Right lung (tissue), 5 donors: ENCODE measurements around the gene MTA2. TPM values are rescaled to one million over a fixed set of nuclear protein-coding genes. Genes with fewer than 3 reads are reported as not detected.
A peak's percentile ranks its signal among the peaks of the same experiment; 100 is the strongest.

Experiments
- DNase-seq, 2 donors: peaks; one replicate each; pipeline ENCODE4 v3.0.0-alpha.2; 2013
- polyA plus RNA-seq, 5 donors: library from polyadenylated mRNA; unstranded; fragments of 120-200 nt; gene quantifications; one replicate each; pipeline versions ENCODE4 v1.2.1 to v1.2.3, GENCODE V29; 2013; ENCODE audit warnings: inconsistent platforms in 1 of 5, low replicate concordance in 1 of 5; ENCODE audit not compliant: insufficient read length in 5 of 5, insufficient read depth in 1 of 5

MTA2 gene
- polyA plus RNA-seq, 5 donors: 88.1 to 103 (median 95.4) TPM

DNA sequence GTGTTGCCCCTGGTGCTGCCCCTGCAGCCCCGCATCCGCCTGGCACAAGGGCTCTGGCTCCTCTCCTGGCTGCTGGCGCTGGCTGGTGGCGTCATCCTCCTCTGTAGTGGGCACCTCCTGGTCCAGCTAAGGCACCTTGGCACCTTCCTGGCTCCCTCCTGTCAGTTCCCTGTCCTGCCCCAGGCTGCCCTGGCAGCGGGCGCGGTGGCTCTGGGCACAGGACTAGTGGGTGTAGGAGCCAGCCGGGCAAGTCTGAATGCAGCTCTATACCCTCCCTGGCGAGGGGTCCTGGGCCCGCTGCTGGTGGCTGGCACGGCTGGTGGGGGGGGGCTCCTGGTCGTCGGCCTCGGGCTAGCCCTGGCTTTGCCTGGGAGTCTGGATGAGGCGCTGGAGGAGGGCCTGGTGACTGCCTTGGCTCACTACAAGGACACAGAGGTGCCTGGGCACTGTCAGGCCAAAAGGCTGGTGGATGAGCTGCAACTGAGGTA lies 11.7 kb upstream of the MTA2 start:
- DNase-seq: no peak

DNA sequence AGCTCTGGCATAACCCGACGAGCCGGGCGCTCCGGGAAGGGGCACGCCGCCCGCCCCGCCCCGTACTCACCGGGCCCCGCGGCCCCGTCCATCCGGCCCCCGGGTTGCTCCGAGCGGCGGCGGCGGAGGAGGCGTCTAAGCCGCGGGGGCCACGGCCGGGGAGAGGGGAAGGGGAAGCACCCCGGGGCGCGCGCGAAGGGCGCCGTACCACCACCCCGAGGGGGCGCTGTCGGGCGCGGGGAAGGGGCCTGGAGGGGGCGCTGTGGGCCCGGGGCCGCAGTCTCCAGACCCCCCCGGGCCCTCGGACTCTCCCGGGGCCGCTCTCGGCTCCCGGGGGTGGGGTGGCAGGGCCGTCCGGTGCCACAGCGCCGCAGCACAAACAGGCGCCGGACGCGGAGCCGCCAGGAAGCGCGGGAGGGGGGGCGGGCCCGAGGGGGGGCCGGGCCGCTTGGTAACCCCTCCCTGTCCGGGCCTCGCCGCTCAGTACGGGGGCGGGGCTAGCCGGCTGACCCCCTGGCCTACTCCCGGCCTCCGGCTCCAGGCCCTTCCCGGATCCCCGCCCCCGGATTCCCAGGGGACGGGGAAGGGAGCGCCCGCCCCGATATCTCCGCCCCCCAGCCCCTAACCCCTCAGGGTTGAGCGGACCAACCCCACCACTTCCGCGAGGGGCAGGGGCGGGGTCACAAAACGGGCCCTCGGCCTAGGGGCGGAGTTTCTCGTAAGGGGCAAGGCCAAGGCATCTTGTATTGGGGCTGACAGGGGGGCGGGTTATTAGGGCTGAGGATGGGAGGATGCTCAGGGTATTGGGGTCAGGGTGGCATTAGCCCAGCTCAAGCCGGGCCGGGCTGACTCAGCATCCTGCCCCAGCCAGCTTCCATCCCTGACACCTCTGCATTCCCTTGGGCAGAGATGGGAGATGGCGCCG lies 11.0 kb upstream of the MTA2 start, which contains the start of the genes EML3 and ROM1:
Gene EML3, minus strand, starts transcription at position 410 of the 925 bp plus-strand sequence. Its CDS starts 318 bp downstream, at position 92.
Gene ROM1, plus strand, starts transcription at position 892 of the 925 bp plus-strand sequence. Its CDS starts 25 bp downstream, at position 917.
- DNase-seq: peak; percentile 84 to 88

DNA sequence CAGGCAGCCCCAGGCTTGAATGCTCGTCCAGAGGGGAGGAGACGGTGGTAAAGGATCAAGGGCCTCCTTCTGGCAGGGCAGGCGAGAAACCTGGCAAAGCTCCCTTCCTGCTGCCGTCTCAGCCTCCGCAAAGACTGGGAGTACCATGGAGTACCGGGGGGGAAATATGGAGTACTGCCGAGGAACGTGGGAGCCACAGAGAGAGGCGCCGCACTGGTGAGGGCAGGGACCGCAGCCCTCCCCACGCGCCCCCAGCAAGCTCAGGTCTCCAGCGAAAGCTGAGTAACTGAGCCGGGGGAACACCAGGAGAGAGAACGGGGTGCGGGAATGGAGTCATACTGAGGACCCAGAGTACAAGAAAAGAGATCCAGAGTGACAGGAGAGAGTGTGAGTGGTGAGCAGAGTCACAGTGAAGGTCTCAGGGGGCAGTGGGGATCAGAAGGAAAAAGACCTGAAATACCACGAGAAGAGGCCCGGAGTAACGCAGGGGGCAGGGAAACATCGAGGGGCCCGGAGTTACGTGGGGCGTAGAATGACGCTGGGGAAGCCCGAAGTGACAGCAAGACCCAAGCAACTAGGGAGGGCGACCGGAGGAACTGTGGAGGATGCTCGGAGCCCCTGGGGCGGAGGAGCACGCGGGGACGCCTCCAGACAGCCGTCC lies 10.2 kb upstream of the MTA2 start:
- peak; percentile 62 to 71 for DNase-seq

DNA sequence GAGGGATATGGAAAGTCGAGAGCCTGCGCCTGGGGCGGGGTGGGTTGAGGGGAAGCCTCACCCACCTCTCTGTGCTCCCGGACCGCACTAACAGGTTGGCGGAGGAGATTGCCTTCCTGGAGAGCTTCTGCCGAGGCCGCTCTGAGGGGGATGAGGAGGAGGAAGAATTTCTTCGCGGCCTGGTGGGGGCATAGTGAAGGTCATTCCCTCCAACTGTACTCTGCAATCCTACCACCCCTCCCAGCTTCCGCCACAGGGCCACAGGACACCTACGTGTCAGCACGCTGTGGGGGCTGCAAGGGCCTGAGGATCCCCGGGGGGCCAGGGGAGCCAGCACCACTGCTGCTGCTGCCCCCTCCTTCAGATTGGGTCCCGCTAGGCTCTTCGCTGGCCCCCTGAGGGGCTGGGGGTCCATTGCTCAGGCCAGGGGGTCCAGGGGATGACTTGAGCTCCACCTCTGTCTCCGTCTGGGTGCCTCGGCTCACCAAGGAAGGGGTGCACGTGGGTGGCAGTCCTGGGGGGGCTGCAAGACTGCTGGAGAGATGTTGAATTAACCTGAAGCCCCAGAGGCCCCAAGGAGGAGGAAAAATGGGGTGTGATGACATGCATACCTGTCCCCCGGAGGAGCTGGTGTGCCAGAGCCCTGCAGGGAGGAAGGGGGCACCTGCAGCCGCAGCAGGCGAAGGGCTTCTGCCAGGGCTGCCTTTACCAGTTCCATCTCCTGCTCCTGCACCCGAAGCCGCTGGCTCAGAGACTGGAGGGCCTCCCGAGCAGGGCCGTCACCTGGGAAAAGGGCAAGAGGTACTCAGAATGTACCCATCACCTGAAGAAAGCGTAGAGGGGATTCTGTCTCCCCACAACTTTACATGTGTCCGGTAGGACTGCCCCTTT lies 9.4 kb upstream of the MTA2 start:
- DNase-seq: no peak

DNA sequence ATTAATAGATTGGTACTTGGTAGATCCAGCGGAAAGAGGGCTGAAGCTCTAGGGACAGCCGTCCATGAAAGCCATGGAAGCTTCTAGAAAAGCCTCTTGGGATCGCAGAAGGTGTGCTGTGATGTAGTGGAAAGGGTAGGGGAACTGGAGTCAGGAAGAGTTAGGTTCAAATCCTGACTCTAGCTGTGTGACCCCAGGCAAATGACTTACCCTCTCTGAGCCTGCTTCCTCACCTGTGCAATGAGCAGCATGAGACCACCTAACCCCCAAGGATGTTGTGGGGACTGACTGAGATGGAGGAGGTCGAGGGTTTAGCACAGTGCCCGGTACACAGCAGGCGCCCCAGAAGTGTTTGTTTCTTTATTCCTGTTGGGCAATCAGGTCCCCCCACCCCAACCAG lies 8.7 kb upstream of the MTA2 start:
- DNase-seq: no peak

DNA sequence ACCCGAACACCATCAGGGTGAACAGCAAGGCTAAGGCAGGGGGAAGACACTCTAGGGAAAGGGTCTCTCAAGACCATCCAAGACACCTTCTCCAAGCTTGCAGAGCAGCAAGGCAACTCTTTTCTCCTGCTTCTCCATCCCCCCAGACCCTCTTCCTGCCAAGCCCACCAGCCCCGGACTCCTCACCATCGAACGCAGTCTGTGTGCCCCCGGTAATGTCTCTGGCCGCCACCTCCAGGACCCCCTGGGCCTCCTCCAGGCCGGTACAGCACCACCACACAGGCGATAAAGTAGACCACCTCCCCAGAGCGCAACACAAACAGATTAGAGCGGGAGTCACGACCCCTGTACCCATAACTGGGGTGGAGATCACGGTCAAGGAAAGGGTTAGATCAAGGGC lies 7.1 kb upstream of the MTA2 start:
- no peak for DNase-seq

DNA sequence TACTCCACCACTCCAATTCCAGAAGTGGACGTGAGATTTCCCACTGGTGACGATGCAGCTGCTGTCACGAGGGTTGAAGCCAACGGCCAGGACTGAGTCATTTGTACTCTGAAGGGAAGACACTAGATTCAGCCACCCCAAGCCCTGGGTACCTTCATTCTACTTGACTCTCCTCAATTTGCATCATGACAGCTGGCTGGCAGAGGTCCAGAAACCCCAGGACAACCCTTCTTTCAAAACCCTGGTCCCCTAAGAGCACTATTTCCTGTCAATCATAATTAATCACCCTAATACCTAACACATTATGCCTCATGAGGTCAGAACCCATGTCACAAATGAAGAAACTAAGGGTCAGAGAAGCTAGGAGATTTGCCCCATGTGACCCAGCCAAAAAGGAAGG lies 6.0 kb upstream of the MTA2 start:
- DNase-seq: no peak

DNA sequence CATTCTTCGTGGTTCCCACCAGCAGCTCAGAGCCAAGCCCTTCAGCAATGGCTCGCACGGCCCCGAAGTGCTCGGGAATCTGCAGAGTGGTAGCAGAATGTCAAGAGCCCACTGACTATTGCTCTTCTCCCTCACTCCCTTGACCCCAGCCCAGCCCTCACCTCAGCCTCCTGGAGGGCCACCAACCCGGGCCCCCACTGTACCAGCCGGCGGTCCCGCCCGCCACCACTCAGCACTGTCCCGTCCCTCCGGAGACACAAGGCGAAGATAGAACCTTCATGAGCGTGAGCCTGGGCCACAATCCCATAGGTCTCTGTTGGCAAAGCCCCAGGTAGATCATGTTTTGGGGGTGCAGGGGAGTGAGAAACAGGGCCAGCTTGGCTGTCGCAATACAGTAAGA lies 4.2 kb upstream of the MTA2 start:
- DNase-seq: no peak

DNA sequence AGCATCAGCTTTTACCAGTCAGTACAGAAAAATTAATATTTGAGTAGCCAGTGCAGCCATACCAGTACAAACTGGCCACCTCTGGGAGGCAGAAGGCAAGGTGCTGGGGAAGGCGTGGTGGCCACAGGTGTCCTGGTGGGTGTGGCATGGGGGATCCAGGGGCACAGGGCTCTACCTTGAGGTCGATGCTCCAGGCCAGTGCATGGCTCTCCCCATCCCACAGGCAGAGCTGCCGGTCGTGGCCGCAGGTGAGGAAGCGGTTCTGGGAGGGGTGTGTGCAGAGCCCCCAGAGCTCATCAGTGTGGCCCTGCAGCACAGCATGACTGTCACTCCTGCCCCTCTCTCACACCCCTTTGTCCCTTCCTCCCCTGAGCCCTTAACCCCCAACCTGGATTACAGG lies 3.8 kb upstream of the MTA2 start:
- no peak for DNase-seq

DNA sequence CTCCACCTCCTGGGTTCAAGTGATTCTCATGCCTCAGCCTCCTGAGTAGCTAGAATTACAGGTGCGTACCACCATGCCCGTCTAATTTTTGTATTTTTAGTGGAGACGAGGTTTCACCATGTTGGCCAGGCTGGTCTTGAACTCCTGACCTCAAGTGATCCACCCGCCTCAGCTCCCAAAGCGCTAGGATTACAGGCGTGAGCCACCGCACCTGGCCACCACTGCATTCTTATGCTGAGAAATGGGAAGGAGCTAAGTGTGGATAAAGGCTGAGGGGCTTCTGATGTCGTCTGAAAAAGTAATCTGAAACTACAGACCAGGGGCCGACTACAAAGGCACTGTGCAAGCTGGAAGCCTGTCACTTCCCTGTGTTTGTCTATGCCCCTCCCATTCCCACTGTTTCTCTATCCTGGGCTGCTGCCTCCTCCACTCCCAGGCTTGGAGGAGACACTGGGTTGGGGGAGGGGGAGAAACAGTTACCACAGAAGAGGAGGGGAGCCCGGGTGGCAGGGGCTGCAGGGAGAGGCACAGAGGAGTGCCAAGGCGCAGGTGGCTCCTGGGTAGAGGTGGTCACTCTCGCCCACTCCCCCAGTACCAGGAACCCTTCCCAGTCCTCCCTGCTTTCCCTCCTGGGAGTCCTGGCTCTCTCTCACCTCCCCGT lies 2.9 kb upstream of the MTA2 start:
- DNase-seq: no peak

DNA sequence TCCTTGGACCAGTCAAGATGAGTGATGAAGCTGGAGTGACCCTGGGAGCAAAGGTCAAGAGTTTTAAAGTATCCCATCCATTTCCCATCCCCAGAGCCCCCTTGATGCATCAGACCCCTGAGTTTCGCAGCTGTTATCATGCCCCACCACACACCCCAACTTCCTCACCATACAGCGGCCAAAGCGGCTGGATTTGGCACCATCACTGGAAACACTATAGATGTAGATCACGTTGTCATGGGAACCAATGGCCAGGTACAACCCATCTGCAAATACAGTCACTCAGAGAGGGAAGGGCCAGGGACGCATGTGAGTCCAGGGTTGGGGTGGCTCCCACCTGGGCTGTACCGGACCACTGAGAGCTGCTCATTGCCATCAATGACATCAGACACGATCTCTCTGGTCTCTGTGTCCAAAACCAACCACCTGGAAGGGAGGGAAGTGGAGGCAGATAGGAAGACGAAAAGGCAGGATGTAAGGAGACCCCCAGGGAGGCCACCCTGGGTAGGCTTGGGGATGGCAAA lies 2.2 kb upstream of the MTA2 start:
- no peak for DNase-seq

DNA sequence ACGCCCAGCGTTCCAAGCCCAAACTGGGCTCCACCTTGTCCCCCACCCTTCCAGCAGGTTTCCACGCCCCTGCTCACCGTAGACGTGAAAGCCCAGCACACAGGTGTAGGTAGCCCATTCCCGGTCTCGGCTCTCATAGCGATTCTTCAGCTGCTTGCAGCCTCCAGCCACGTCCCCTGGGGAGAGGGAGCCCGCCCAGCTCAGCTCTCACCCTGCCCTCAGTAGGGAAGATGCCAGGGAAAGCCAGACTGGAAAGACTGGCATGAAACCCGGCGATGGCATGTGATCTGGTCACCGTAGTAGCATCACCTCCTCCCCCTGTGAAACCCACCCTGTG lies 1.4 kb upstream of the MTA2 start:
- DNase-seq: no peak

DNA sequence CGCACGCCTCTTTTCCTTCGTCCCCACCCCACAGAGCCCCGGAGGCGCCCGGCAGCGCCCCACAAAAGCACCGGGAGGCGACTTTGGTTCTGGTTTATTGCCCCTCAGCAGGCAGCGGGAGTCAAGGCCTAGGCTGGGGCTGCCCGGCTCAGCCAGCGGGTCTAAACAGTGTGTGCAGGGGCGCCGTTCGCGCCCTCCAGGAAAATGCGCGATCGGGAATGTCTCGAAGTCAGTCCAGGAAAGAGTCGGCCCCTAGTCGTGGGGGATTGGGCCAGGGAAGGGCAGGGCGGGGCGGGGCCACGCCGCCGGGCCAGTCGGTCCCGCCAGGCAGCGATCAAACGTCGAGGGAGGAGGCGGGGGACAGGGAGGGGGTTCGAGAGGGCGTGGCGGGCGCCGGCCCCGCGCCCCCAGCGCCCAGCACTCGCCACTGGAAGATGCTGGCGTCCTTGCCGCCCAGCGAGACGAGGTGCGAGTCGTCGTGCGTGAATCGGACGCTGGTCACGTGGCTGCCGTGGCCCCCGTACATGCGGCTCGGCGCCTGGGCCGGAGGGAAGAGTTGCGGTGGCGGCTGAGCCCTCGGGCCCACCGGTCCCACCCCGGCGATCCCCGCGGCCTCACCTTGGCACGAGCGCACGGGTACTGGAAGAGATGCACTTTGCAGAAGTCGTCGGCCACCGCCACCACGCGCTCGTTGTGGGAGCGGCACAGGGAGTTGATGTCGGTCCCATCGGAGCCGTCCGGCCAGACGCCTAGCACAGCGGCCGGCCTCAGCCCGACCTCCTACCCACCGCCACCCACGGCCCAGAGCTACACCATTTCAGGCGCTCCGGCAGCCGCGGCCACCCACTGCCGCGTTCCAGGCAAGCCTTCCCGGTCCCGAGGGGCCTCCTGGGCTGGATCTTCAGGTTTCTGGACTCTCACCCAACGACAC lies 741 bp upstream of the MTA2 start:
- peak; percentile 50 to 72 for DNase-seq

DNA sequence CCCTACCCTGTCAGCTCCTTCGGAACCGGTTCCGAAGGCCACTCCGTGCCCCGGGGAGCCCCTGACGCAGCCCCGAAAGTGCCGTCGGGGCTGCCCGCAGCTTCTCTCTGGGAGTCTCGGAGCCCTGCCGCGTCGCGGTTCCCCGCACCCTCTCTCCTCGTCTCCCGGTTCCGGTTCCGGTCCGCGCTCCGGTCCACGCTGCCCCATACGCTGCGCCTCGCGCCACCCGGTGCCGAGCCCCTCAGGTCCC lies 618 bp downstream of the MTA2 start:
- no peak for DNase-seq

DNA sequence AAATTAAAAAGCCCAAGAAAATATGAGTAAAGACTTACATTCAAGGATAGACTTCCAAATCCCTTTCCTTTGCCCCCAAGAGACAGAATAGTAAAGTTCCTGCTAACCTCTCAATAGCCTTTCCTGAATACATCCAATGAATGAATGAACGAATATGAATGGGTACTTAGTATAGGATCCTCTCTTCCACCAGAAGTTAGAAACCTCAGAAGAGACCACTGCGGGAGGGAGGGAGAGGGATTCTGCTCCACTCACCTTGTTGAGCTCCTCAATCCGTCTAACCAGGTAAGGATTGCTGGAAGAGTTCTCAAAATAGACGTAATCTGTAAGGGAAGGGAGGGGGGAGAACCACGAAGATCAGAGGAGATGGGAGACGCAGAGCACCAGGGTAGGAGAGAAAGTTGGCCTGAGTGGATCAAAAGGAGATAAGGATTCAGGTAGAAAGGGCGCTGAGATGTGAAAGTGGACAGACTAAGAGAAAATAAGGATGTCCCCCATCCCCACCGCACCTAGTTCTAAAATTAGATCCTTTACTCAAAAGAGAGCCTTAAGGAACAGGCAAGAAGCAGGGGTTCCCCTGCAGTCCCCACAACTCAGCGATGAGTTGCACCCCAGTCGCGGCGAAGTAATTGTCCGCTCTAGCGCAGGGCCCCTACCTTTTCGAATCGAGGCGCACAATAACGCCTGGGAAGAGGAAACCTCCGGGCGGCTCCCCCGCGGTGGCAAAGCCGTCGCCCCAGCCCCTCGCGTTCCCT lies 1.1 kb downstream of the MTA2 start:
- no peak for DNase-seq

DNA sequence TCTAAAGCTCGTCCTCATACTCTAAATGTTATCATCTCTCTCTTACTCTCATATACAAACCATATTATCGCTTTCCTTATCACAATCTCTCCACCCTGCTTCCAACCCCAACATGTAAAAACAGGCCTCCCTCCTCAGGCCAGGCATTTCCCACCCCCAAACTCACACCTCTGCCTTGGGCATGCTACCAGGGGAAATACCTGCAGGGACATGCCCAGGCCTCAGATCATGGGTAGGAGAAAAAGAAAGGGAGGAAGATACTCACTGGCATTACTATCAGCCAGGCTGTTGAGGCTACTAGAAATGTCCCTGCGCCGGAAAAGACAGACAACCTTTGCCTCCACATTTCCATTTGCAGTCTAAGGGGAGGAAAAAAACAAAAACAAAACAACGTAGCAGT lies 1.8 kb downstream of the MTA2 start:
- no peak for DNase-seq

DNA sequence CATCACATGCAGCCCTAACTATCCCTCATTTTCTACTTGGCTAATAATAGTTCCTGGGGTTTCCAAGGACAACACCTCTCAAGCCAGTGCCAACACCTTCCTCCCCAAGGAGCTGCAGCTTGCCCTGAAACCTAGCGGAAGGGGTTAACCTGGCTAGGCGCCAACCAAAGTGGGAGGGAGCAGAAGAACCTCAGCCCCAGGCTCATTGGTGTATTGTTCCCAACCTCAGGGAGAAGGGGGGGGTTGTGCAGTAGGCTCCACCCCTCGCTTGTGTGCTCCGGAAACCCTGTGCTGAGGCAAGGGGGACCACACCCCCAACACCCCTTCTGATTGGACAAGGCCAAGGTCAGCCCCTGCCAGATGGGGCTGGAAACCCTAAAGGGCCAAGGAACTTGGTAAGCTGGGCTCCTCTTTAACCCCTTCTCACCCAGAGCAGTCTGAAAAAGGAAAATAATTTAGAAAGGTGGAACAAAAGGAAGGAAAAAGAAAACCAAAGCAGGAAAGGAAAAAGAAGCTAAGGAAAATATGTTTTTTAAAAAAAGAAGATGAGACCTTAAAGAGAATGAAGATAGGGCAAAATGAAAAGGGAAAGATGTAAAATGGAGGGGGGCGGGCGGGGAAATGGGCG lies 2.5 kb downstream of the MTA2 start:
- DNase-seq: peak; percentile 90 to 92

DNA sequence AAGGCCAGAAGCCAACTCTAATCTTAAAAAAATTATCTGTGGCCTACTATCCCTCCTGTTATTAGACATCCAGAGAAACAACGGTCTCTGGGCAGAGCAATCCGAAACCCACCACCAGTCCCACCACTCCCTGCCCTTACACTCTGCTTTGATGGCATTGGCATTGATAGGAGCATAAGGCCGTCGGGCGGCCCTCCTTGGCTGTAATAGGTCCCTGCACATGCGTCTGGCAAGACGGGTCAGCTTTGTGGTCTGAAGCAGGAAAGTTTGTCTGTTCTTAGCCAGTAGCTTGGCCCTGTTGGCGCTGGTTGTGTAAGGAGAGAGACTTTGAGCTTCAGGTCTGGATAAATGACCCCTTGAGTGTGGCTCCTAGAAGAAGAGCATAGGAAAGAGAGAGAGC lies 6.5 kb downstream of the MTA2 start:
- DNase-seq: no peak

DNA sequence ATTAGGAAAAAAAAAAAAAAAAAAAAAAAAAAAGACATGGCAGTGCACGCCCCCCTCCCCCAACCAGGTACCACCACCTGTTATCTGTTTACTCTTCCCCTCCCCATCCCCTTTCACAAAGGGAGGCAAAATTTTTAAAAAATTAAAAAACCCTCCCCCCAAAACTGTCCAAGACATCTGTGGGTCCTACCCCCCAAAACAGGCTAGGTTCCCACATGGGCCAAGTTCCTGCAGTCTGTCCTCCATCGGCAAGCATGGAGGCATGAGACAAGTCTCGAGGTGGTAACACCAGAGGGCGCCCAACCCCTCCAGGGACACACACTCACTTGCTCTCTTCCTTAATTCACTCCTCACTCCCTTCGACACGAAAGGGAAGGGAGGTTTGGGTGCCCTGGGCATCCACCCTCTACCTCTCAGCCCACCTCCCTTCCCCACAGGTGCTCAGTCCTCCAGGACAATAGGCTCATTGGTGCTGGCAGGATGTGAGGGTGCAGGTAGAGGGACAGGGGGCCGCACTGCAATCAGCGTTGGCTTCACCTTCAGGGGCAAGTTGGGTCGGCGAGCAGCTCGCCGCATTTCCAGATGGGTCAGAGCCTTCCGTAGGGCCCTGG lies 8.1 kb downstream of the MTA2 start:
- peak in 1 of 2 donors; percentile 42 for DNase-seq
